GM19238 (cell line): ENCODE results near the gene AFF2.
"Not testable (repeated sequence)": the region's sequence is repeated elsewhere in the genome, so short reads cannot be mapped to it uniquely, and the experiment has no call there.

Experiments used
- DNase-seq: peaks from one replicate; pipeline ENCODE4 v3.0.0; 2011; ENCODE audit warnings: low spot score; ENCODE audit not compliant: insufficient read length

AFF2 gene

GRCh38 chrX:148633218-148633908 is 132.9 kb downstream of the AFF2 start:
- DNase-seq, result no peak

- no peak for DNase-seq
These were observed 134.2 kb downstream of the AFF2 start for GRCh38 chrX:148634591-148634990.

GRCh38 chrX:148643460-148643859 is 143.0 kb downstream of the AFF2 start:
- DNase-seq, result no peak

- no peak for DNase-seq
These were observed 147.2 kb downstream of the AFF2 start for GRCh38 chrX:148647651-148648050.

- no peak for DNase-seq
These were observed 148.9 kb downstream of the AFF2 start for GRCh38 chrX:148649145-148649795.

GRCh38 chrX:148658115-148658730 is 157.8 kb downstream of the AFF2 start:
- no peak for DNase-seq

- no peak for DNase-seq
These were observed 159.1 kb downstream of the AFF2 start for GRCh38 chrX:148659481-148659880.

GRCh38 chrX:148661035-148661434 is 160.6 kb downstream of the AFF2 start:
- DNase-seq, result no peak

- DNase-seq, result no peak
These were observed 161.6 kb downstream of the AFF2 start for GRCh38 chrX:148662014-148662413.

GRCh38 chrX:148664171-148664570 is 163.8 kb downstream of the AFF2 start:
- DNase-seq, result no peak

- no peak for DNase-seq
These were observed 164.6 kb downstream of the AFF2 start for GRCh38 chrX:148664995-148665394.

GRCh38 chrX:148669175-148669574 is 168.8 kb downstream of the AFF2 start:
- not testable (repeated sequence) for DNase-seq

- no peak for DNase-seq
These were observed 169.9 kb downstream of the AFF2 start for GRCh38 chrX:148670277-148670676.

- no peak for DNase-seq
These were observed 172.1 kb downstream of the AFF2 start for GRCh38 chrX:148672517-148672916.

- DNase-seq, result no peak
These were observed 181.2 kb downstream of the AFF2 start for GRCh38 chrX:148681605-148682004.

- no peak for DNase-seq
These were observed 181.8 kb downstream of the AFF2 start for GRCh38 chrX:148682206-148682605.

GRCh38 chrX:148691456-148691855 is 191.0 kb downstream of the AFF2 start:
- no peak for DNase-seq

GRCh38 chrX:148695255-148695654 is 194.8 kb downstream of the AFF2 start:
- DNase-seq, result no peak

GRCh38 chrX:148698221-148698620 is 197.8 kb downstream of the AFF2 start:
- DNase-seq, result no peak

GRCh38 chrX:148700021-148700420 is 199.6 kb downstream of the AFF2 start:
- no peak for DNase-seq

- DNase-seq, result no peak
These were observed 213.6 kb downstream of the AFF2 start for GRCh38 chrX:148713981-148714380.

- no peak for DNase-seq
These were observed 214.9 kb downstream of the AFF2 start for GRCh38 chrX:148715361-148715760.

GRCh38 chrX:148722966-148723365 is 222.5 kb downstream of the AFF2 start:
- DNase-seq, result no peak
